Measurements from ENCODE around the gene BRD2.

- TF ChIP-seq CTCF (IDR thresholded peaks at IDR 0.05; ENCODE audit: insufficient read depth, low read depth, low read length) (no peak), EZH2 (IDR thresholded peaks at IDR 0.05; ENCODE audit: insufficient read depth, low read length) (no peak)
Measured at GRCh38 chr6:32970413-32971241, 2.2 kb downstream of the BRD2 start.

Data from astrocyte (in vitro differentiated cells and primary cell).